Endometrium (tissue), 2 donors: ENCODE results near the gene SPATA25.
"Not testable (repeated sequence)": the region's sequence is repeated elsewhere in the genome, so short reads cannot be mapped to it uniquely, and the experiment has no call there.

ENCODE experiments used
- FAIRE-seq: peaks from 2 replicates; lab custom pipeline; 2012; peaks lifted over from hg19 to GRCh38; lab: Jason Lieb, UNC
- donor health status: control.
- donor health status: control.

Gene SPATA25

GRCh38 chr20:45892828-45893500, 5.5 kb upstream of the SPATA25 start:
- no peak for FAIRE-seq

- FAIRE-seq = no peak
These were observed 4.8 kb upstream of the SPATA25 start for GRCh38 chr20:45892049-45892825.

- FAIRE-seq = no peak
These were observed 3.9 kb upstream of the SPATA25 start, which contains the start of the genes CTSA and NEURL2 for GRCh38 chr20:45890985-45891983. CTSA (plus strand) TSS chr20:45891335; CDS start chr20:45891569, 234 bp downstream. NEURL2 (minus strand) TSS chr20:45891208; CDS start chr20:45890991, 217 bp downstream.

- FAIRE-seq = no peak
These were observed 2.9 kb upstream of the SPATA25 start for GRCh38 chr20:45890077-45890984.

GRCh38 chr20:45888681-45889080, 1.3 kb upstream of the SPATA25 start:
- no peak for FAIRE-seq

- no peak for FAIRE-seq
These were observed 654 bp downstream of the SPATA25 start for GRCh38 chr20:45886590-45887345.

- FAIRE-seq = no peak
These were observed 4.3 kb downstream of the SPATA25 start for GRCh38 chr20:45883100-45883469.

- FAIRE-seq = no peak
These were observed 4.8 kb downstream of the SPATA25 start for GRCh38 chr20:45882469-45883099.

GRCh38 chr20:45880988-45881788, 6.2 kb downstream of the SPATA25 start, which contains the start of gene ZSWIM1:
ZSWIM1 (plus strand) TSS chr20:45881227; CDS start chr20:45882593, 1,366 bp downstream.
- peak; percentile 98 for FAIRE-seq

GRCh38 chr20:45878076-45878761, 9.2 kb downstream of the SPATA25 start:
- no peak for FAIRE-seq

- FAIRE-seq = no peak
These were observed 12.8 kb downstream of the SPATA25 start for GRCh38 chr20:45874576-45874975.

- not testable (repeated sequence) for FAIRE-seq
These were observed 13.3 kb downstream of the SPATA25 start for GRCh38 chr20:45874104-45874481.

- no peak for FAIRE-seq
These were observed 13.9 kb downstream of the SPATA25 start for GRCh38 chr20:45873409-45874103.

GRCh38 chr20:45872626-45873025, 14.8 kb downstream of the SPATA25 start:
- FAIRE-seq = no peak

- FAIRE-seq = no peak
These were observed 19.6 kb downstream of the SPATA25 start for GRCh38 chr20:45867819-45868176.

- FAIRE-seq = no peak
These were observed 20.1 kb downstream of the SPATA25 start for GRCh38 chr20:45867136-45867818.

GRCh38 chr20:45866454-45866853, 21.0 kb downstream of the SPATA25 start:
- no peak for FAIRE-seq
